Gastrocnemius medialis (tissue), 4 donors: ENCODE measurements around the gene GNAI1. TPM values are rescaled to one million over a fixed set of nuclear protein-coding genes. Genes with fewer than 3 reads are reported as not detected.

Experiments
- ATAC-seq, 2 donors: fragments of 150-250 bp; one replicate each; pipeline ENCODE4 v1.9.1; 2016
- DNase-seq, 2 donors: peaks; one replicate each; pipeline ENCODE4 v3.0.0-alpha.2; 2019
- H3K27ac ChIP-seq, 4 donors: fragments of 200-600 bp; sonication (generic); 1 replicate in 1 of 4; 2 replicates in 3 of 4; pipeline ENCODE4 v1.5.1; 2016 to 2018; ENCODE audit warnings: mild to moderate bottlenecking in 2 of 4, moderate library complexity in 1 of 4
- H3K27me3 ChIP-seq, 3 donors: fragments of 200-600 bp; sonication (generic) in 2 of 3; 1 replicate in 1 of 3; 2 replicates in 2 of 3; pipeline versions ENCODE4 v1.5.1 to v1.6.0; 2016 to 2019; ENCODE audit warnings: mild to moderate bottlenecking in 1 of 3, moderate library complexity in 1 of 3
- H3K36me3 ChIP-seq, 2 donors: fragments of 200-600 bp; sonication (generic) in 1 of 2; one replicate each; pipeline ENCODE4 v1.5.1; 2017 to 2018
- H3K4me1 ChIP-seq, 2 donors: fragments of 200-600 bp; sonication (generic) in 1 of 2; one replicate each; pipeline ENCODE4 v1.5.1; 2016 to 2017; ENCODE audit warnings: mild to moderate bottlenecking in 2 of 2
- H3K4me3 ChIP-seq, 4 donors: fragments of 200-600 bp; sonication (generic) in 3 of 4; 1 replicate in 1 of 4; 2 replicates in 3 of 4; pipeline ENCODE4 v1.5.1; 2016 to 2019; ENCODE audit warnings: mild to moderate bottlenecking in 2 of 4
- H3K9me3 ChIP-seq, 3 donors: fragments of 200-600 bp; sonication (generic) in 2 of 3; 1 replicate in 1 of 3; 2 replicates in 2 of 3; pipeline ENCODE4 v1.5.1; 2016 to 2019
- POLR2A ChIP-seq, 2 donors: fragments of 450-650 bp; IDR thresholded peaks; one replicate each; pipeline ENCODE4 v1.6.1; 2017; ENCODE audit warnings: antibody characterized with exemption in 2 of 2, mild to moderate bottlenecking in 2 of 2, moderate library complexity in 2 of 2
- in situ Hi-C, 4 donors: fragments of 200-750 bp; cut with MboI; loops; one replicate each; pipeline versions ENCODE4 v1.15.0 to v1.8.0; 2017; ENCODE audit warnings: low sequenced_read_pairs in 4 of 4
- intact Hi-C: fragments of 100-400 bp; cut with DNase I; formaldehyde crosslinking; loops from one replicate; pipeline ENCODE4 v1.15.1; 2023; ENCODE audit warnings: low total_unique reads
- total RNA-seq, 4 donors: library from RNA; depleted of rRNA; stranded (reverse); fragments of >200 nt; gene quantifications; one replicate each; pipeline versions ENCODE4 v1.1.0 to v1.2.3, GENCODE V29; 2016
- TF ChIP-seq, protein P1 (sequence below), 5 experiments: fragments of 450-650 bp in 3 of 5; fragments of 200-600 bp in 2 of 5; sonication (generic) in 2 of 5; IDR thresholded peaks in 4 of 5; conservative IDR thresholded peaks in 1 of 5; 1 replicate in 4 of 5; 2 replicates in 1 of 5; pipeline ENCODE4 v1.5.1; 2016 to 2019; ENCODE audit warnings: antibody characterized with exemption in 5 of 5, mild to moderate bottlenecking in 3 of 5, moderate library complexity in 3 of 5

GNAI1 gene
- total RNA-seq, 4 donors from 2014 or later = 6.5 to 13.0 (median 8.3) TPM

- Histone ChIP-seq H3K27ac (no peak overlapping the region), H3K36me3 (no peaks in the 10 kb centered on the region), H3K9me3 (no peaks in the 10 kb centered on the region), H3K27me3 (no peaks in the 10 kb centered on the region), H3K4me3 (no peak overlapping the region), H3K4me1 (no peaks in the 10 kb centered on the region)
- no peak for DNase-seq
- TF ChIP-seq POLR2A (IDR thresholded peaks at IDR 0.05) = no peak
- TF ChIP-seq, protein P1, sequence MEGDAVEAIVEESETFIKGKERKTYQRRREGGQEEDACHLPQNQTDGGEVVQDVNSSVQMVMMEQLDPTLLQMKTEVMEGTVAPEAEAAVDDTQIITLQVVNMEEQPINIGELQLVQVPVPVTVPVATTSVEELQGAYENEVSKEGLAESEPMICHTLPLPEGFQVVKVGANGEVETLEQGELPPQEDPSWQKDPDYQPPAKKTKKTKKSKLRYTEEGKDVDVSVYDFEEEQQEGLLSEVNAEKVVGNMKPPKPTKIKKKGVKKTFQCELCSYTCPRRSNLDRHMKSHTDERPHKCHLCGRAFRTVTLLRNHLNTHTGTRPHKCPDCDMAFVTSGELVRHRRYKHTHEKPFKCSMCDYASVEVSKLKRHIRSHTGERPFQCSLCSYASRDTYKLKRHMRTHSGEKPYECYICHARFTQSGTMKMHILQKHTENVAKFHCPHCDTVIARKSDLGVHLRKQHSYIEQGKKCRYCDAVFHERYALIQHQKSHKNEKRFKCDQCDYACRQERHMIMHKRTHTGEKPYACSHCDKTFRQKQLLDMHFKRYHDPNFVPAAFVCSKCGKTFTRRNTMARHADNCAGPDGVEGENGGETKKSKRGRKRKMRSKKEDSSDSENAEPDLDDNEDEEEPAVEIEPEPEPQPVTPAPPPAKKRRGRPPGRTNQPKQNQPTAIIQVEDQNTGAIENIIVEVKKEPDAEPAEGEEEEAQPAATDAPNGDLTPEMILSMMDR (IDR thresholded peaks at IDR 0.05 in 4 of 5, conservative IDR thresholded peaks at IDR 0.05 in 1 of 5) = no peak
- intact Hi-C loops = no loop called here
- ATAC-seq = no peak
- in situ Hi-C loops = no loop called here
These were observed 100.7 kb downstream of the GNAI1 start for GRCh38 chr7:80235334-80235733.

DNA sequence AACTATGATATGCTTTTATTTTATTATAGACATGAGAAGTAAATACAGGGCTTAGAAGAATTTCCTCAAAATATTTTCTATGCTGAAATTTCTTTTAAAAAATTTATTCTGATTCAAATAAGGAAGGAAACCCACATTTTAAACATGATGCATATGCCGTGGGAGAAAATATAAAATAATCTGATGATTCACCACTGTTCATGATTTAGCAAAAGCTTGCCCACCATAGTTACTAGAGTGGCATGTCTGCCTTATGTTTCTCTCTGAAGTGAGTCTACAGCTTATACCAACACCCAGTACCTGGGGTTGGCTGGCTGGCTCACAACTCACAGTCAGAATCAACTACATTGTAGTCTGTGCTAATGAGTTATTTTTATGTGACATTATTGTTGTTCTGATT, 102.0 kb downstream of the GNAI1 start:
- TF ChIP-seq, protein P1 (IDR thresholded peaks at IDR 0.05 in 4 of 5, conservative IDR thresholded peaks at IDR 0.05 in 1 of 5) = no peak
- no peak for TF ChIP-seq POLR2A (IDR thresholded peaks at IDR 0.05)
- Histone ChIP-seq H3K27me3 (no peaks in the 10 kb centered on the region), H3K36me3 (no peaks in the 10 kb centered on the region), H3K4me1 (no peaks in the 10 kb centered on the region), H3K4me3 (no peak overlapping the region), H3K27ac (no peak overlapping the region), H3K9me3 (no peaks in the 10 kb centered on the region)
- in situ Hi-C loops (no loop called here), intact Hi-C loops (no loop called here)
- ATAC-seq (no peak), DNase-seq (no peak)

GRCh38 chr7:80240265-80241025, 105.8 kb downstream of the GNAI1 start:
- Histone ChIP-seq H3K27ac (no peak overlapping the region), H3K27me3 (no peaks in the 10 kb centered on the region), H3K9me3 (no peaks in the 10 kb centered on the region), H3K4me3 (no peak overlapping the region), H3K36me3 (no peaks in the 10 kb centered on the region), H3K4me1 (no peaks in the 10 kb centered on the region)
- TF ChIP-seq, protein P1 (IDR thresholded peaks at IDR 0.05 in 4 of 5, conservative IDR thresholded peaks at IDR 0.05 in 1 of 5) = no peak
- no peak for TF ChIP-seq POLR2A (IDR thresholded peaks at IDR 0.05)
- DNase-seq (no peak), ATAC-seq (no peak)
- intact Hi-C loops (no loop called here), in situ Hi-C loops (no loop called here)

GRCh38 chr7:80241671-80242070, 107.0 kb downstream of the GNAI1 start:
- Histone ChIP-seq H3K9me3 (no peaks in the 10 kb centered on the region), H3K27me3 (no peaks in the 10 kb centered on the region), H3K27ac (no peak overlapping the region), H3K36me3 (no peaks in the 10 kb centered on the region), H3K4me1 (no peaks in the 10 kb centered on the region), H3K4me3 (no peak overlapping the region)
- ATAC-seq (no peak), DNase-seq (no peak)
- intact Hi-C loops = no loop called here
- no peak for TF ChIP-seq POLR2A (IDR thresholded peaks at IDR 0.05)
- TF ChIP-seq, protein P1 (IDR thresholded peaks at IDR 0.05 in 4 of 5, conservative IDR thresholded peaks at IDR 0.05 in 1 of 5) = no peak
- in situ Hi-C loops = no loop called here

DNA sequence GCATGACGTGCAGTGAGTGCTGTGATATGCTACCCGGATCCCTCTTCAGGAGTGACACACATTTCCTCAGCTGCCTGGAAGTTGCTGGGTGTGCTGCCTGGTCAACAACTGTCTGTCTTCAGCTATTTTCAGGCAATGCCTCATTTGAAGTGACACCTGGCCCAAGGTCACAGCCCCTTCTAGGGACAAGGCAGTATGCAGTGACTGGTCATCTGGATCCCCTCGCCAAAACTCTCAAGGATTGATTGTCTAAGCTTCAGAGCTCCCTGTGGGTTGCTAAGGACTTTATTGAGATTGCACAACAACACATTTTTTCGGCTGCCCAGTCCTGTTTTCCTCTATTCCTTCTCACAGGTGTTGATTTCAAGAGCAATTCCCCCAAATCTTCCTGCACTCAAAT, 108.8 kb downstream of the GNAI1 start:
- no peak for ATAC-seq
- TF ChIP-seq POLR2A (IDR thresholded peaks at IDR 0.05) = no peak
- TF ChIP-seq, protein P1 (IDR thresholded peaks at IDR 0.05 in 4 of 5, conservative IDR thresholded peaks at IDR 0.05 in 1 of 5) = no peak
- intact Hi-C loops = no loop called here
- H3K4me1 ChIP-seq = no peaks in the 10 kb centered on the region
- no peak overlapping the region for H3K27ac ChIP-seq
- no peaks in the 10 kb centered on the region for H3K36me3 ChIP-seq
- H3K27me3 ChIP-seq = no peaks in the 10 kb centered on the region
- in situ Hi-C loops = no loop called here
- H3K4me3 ChIP-seq = no peak overlapping the region
- DNase-seq = no peak
- H3K9me3 ChIP-seq = no peaks in the 10 kb centered on the region
